ENCODE data around the gene SLC8A3.

The SLC8A3 gene

GRCh38 chr14:70023871-70024270 lies 164.9 kb downstream of the SLC8A3 start:
- no peak for DNase-seq (ENCODE audit: low read depth in 2 of 2)

DNA sequence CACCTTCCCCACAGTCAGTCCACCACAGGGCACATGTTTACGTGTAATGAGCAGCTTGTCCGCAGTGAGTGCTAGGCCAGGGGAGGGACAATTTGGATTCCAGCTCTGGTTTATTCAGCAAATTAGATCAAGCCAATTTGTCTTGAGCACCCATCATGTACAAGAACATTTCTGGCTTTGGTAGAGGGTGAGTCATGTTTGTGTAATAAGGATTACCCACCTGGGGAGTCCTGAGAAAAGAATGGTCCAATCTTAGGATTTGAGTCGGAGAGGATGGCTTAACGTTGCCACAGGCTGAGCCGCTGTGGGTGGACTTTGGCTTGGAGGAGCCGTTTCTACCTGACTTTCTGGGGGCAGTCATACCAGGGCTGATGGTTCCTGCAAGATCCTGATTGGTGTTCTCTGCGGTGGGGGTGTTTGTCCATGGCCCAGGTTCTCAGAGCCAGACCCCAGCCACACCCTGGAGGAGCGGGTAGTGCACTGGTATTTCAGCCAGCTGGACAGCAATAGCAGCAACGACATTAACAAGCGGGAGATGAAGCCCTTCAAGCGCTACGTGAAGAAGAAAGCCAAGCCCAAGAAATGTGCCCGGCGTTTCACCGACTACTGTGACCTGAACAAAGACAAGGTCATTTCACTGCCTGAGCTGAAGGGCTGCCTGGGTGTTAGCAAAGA lies 165.8 kb downstream of the SLC8A3 start:
- DNase-seq (ENCODE audit: low read depth in 2 of 2) = no peak

GRCh38 chr14:70021548-70022220 lies 167.1 kb downstream of the SLC8A3 start:
- no peak for DNase-seq (ENCODE audit: low read depth in 2 of 2)

DNA sequence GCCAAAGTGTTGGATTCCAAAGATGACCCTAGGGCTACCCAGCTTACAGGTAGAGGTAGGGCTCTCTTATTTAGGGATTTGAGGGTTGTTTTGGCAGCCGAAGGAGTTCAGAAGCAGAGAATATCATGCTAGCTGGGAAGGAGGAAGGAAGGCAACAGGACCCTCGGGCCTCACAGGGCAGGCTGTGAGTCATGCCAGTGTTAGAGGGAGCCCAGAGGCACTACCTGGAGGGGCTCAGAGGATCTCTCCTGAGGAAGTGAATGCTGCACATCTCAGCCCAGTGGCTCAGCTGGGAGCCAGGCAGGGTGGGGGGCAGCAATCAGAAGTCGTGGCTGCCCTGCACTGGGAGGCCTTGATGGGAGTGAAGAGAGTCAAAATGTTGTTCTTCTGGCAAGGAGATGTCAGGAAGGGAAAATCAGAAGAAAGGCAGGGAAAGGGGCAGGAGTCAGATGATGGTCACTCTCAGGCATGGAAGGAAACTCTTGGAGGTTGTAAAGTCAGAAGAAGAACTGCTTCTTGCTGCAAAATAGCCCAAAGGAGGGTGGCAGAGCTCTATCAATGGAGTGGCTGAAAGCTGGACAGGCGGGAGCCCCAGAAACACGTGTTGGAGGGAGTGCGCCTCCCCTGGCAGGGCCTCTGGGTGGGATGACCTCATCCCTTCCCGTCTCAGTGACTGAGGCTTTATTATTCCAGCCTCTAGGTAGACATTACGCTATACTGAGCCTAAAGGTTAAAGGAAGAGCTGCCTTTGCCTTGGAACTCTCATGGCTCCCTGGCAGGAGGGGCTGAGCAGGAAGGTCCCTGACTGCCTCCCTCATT lies 168.2 kb downstream of the SLC8A3 start:
- no peak for DNase-seq (ENCODE audit: low read depth in 2 of 2)

GRCh38 chr14:70019695-70020094 lies 169.1 kb downstream of the SLC8A3 start:
- DNase-seq (ENCODE audit: low read depth in 2 of 2) = no peak

GRCh38 chr14:70018713-70019211 lies 170.0 kb downstream of the SLC8A3 start:
- DNase-seq (ENCODE audit: low read depth in 2 of 2) = no peak

DNA sequence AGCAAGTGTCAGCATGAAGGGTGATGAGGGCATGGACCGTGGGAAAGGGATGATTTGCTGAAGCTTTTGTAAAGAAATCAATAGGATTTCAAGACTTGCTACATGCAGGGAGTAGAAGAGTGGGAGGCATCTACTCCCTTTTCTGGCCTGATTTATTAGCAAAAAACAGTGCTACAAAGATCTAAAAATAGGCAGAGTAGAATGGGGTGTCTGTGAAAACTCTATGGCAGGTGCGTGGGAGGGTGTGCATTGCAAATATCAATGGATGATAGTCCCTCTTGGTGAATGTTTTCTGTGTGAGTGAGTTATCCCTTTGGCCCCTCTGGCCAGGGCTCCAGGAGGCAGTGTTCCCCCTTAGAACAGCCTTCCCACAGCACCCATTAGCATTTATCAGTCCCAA lies 170.5 kb downstream of the SLC8A3 start:
- no peak for DNase-seq (ENCODE audit: low read depth in 2 of 2)

DNA sequence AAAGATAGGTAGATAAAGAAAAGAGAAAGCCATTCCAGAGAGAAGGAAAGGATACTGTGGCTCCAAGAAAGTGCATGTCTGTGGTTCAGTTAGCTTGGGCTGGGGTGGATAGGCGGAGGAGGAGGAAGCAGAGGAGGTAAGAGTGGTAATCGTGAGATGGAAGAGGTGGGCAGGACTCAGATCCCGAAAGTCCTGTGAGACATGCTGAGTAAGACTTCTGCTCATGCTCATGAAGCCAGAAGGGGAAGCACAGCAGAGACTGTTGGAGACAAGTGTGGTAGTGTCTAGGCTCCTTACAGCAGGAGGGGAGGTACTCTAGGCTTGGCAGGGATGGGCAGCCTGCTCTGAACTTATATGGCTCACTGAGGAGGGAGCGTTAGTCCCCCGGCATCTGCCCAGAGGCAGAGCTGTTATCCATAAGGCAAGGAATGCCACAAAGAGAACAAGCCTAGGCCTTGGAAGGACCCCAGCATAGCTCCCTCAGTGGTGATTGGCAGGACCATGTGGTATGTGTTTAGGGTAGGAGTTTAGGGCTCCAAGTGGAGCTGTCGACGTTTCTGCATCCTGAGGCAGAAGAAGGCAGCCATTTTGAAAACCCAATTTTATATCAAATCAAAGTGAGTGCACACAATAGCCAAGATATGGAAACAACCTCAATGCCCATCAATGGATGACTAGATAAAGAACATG lies 174.2 kb downstream of the SLC8A3 start:
- no peak for DNase-seq (ENCODE audit: low read depth in 2 of 2)

DNA sequence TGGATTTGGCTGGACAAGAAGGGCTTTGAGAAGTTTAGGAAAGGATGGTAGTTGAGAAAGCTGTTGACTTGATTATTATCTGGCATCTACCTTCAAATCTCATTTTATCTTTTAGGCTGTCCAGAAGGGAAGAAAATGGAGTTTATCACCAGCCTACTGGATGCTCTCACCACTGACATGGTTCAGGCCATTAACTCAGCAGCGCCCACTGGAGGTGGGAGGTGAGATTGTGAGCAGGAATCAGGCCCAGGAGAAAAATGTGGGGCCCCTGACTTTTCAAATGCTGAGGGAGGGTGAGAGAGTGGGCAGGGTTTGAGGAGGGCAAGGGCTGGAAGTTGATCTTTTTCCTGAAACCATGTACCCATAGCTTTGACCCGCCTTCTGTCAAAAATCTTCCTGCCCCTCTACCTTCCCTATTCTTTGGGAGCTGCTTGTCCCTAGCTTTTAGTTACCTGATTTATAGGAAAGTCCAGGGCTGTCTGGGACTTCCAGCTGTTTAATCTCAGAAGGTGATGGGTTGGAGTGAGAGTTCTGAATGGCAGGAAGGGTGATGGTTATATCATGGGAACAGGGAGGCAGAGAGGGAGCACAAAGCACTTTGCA lies 175.4 kb downstream of the SLC8A3 start:
- DNase-seq (ENCODE audit: low read depth in 2 of 2) = peak; percentile 15 to 26

GRCh38 chr14:70011708-70012107 lies 177.0 kb downstream of the SLC8A3 start:
- DNase-seq (ENCODE audit: low read depth in 2 of 2) = no peak

DNA sequence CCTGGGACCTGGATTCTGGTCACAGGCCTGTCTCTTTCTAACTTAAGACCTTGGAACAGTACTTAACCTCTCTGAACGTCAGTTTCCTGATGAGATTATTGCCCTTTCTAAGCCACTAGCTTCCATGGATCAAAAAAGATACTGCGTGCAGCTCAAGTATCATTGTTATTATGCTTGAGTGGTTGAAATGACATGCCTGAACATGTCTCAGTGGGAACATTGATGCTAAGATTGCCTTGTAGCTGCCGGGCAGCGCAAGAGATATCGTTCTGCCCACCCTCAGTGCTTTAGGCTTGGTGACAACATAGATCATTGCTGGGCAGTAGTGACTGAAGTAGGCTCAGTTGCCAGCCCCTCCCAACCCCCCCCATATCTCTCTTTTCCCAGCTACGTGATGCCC lies 177.7 kb downstream of the SLC8A3 start:
- no peak for DNase-seq (ENCODE audit: low read depth in 2 of 2)

GRCh38 chr14:70009961-70010360 lies 178.8 kb downstream of the SLC8A3 start:
- DNase-seq (ENCODE audit: low read depth in 2 of 2) = no peak

GRCh38 chr14:70008284-70009262 lies 180.2 kb downstream of the SLC8A3 start:
- no peak for DNase-seq (ENCODE audit: low read depth in 2 of 2)

- DNase-seq (ENCODE audit: low read depth in 2 of 2) = no peak
Observed at GRCh38 chr14:70006699-70007098, 182.1 kb downstream of the SLC8A3 start.

GRCh38 chr14:70005281-70005805 lies 183.4 kb downstream of the SLC8A3 start:
- no peak for DNase-seq (ENCODE audit: low read depth in 2 of 2)

- no peak for DNase-seq (ENCODE audit: low read depth in 2 of 2)
Observed at GRCh38 chr14:70004791-70005190, 184.0 kb downstream of the SLC8A3 start.

GRCh38 chr14:70002589-70003346 lies 186.0 kb downstream of the SLC8A3 start:
- DNase-seq (ENCODE audit: low read depth in 2 of 2) = no peak

DNA sequence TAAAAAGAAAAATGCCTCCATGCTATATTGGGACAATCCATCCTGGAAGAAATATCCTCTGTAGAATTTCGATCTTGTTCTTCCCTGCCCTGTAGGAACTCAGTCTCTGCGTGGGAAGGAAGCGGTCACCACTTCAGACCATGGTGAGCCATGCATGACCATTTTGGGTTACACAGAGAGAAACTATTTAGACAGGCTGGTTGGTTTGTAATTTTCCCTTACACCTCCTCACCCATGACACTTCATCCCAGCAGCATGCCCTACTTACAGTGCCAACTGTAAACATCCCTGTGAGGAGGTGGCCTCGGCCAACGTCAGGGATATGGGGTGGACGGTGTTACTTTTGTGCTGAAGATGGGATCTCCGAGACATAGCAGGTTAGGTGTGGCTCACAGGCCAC lies 188.2 kb downstream of the SLC8A3 start:
- no peak for DNase-seq (ENCODE audit: low read depth in 2 of 2)

GRCh38 chr14:69999261-69999674 lies 189.5 kb downstream of the SLC8A3 start:
- no peak for DNase-seq (ENCODE audit: low read depth in 2 of 2)

Data from stimulated activated CD8-positive, alpha-beta memory T cell treated with anti-CD3 and anti-CD28 coated beads, Interleukin-2, amount 100 ng/mL, for 48 hours (primary cell).